Uterus (tissue), 2 donors: ENCODE measurements around the gene SEPTIN8.

Source experiments
- POLR2A ChIP-seq, 2 donors: fragments of 450-650 bp; IDR thresholded peaks; one replicate each; pipeline ENCODE4 v1.6.1; 2016; ENCODE audit warnings: antibody characterized with exemption in 2 of 2, mild to moderate bottlenecking in 1 of 2, moderate library complexity in 1 of 2
- TF ChIP-seq, protein P1 (sequence below), 4 experiments: fragments of 200-600 bp in 2 of 4; fragments of 450-650 bp in 2 of 4; sonication (generic) in 2 of 4; IDR thresholded peaks; one replicate each; pipeline ENCODE4 v1.5.1; 2016 to 2019; ENCODE audit warnings: antibody characterized with exemption in 4 of 4, mild to moderate bottlenecking in 2 of 4, moderate library complexity in 1 of 4

DNA sequence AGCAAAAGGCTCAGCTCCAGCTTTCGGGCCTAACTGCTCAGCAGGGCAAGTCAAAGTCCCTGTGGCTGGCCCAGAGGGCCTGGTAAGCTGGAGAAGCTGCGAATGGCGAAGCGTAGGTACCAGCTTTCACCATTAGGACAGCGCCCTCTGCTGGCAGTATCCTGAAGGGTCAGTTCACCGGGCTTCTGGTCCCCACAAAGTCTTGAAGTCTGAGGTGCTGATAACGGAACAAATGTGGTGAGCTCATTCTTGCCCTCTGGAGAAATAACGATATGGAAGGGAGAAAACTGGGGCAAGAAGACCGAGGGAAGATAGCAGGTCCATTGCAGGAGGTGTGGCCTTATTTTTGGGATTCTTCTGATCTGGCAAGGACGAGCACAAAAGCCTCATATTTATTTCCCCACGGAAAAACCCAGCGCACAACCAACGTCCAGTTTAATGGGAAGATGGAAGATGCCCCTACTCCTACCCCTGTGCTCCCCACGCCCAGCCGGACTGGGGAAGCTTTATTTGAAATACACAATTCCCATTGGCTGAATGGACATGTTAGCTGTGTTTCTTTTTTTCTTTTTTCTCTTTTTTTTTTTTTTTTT lies 43.2 kb upstream of the SEPTIN8 start:
- TF ChIP-seq, protein P1, sequence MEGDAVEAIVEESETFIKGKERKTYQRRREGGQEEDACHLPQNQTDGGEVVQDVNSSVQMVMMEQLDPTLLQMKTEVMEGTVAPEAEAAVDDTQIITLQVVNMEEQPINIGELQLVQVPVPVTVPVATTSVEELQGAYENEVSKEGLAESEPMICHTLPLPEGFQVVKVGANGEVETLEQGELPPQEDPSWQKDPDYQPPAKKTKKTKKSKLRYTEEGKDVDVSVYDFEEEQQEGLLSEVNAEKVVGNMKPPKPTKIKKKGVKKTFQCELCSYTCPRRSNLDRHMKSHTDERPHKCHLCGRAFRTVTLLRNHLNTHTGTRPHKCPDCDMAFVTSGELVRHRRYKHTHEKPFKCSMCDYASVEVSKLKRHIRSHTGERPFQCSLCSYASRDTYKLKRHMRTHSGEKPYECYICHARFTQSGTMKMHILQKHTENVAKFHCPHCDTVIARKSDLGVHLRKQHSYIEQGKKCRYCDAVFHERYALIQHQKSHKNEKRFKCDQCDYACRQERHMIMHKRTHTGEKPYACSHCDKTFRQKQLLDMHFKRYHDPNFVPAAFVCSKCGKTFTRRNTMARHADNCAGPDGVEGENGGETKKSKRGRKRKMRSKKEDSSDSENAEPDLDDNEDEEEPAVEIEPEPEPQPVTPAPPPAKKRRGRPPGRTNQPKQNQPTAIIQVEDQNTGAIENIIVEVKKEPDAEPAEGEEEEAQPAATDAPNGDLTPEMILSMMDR (IDR thresholded peaks at IDR 0.05): peak; percentile 84 to 86 (median 84)
- TF ChIP-seq POLR2A (IDR thresholded peaks at IDR 0.05): no peak
